GM18907 (cell line): ENCODE measurements around the gene GDI1.
A peak's percentile ranks its signal among the peaks of the same experiment; 100 is the strongest.

Source experiments
- ATAC-seq: cut with Tn5 transposase; IDR thresholded peaks from one replicate; pipeline ENCODE4 v1.9.1; 2021; ENCODE audit warnings: mild to moderate bottlenecking, moderate library complexity; ENCODE audit not compliant: unreplicated experiment

Gene GDI1

GRCh38 chrX:154478728-154479622 lies 42.0 kb downstream of the GDI1 start, which contains the start of gene LAGE3:
Gene LAGE3 (minus strand): TSS chrX:154479281. CDS start chrX:154478915, 366 bp downstream.
- ATAC-seq: peak; percentile 84

DNA sequence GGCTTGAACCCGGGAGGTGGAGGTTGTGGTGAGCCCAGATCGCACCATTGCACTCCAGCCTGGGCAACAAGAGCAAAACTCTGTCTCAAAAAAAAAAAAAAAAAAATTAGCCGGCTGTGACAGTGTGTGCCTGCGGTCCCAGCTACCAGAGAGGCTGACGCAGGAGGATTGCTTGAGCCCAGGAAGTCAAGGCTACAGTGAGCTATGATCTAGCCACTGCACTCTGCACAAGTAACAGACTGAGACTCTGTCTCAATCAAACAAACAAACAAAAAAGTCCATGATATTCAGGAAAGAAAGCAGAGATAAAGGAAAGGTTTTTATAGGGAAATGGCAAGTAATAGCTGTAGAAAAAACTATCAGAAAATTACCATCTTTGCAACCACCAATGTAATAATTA lies 44.2 kb downstream of the GDI1 start:
- no peak for ATAC-seq

DNA sequence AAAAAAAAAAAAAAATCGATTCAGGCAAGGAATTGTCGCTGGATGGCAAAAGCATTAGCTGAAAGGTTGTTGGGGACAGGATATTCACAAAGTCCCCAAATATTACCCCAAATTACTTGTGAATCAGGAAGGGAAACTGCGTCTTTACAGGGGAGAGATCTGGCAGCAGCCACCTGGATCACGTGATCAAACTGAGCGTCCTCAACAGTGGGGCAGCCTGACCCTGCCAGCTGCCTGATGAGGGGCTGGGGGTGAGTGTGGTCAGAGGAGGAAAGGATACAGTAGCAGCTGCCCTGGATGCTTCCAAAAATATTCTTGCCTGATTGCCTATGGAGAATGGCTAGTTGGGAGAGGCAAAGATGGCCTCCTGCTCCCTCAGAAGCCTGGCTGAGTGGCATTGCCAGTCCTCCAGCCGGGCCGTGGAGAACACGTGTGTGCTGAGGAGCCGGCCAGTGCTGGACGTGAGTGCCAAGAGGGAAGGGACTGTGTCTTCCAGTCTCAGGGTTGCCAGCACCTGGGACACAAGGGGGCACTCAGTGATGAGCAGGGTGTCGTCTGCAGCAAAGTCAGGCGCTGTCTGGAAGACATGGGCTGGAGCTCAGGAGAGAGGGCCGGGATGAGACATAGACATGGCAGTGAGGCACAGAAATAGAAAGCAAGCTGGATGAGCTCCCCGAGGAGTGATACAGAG lies 45.1 kb downstream of the GDI1 start:
- ATAC-seq: no peak

- ATAC-seq: no peak
Observed at GRCh38 chrX:154482786-154483185, 45.8 kb downstream of the GDI1 start.

- ATAC-seq: no peak
Observed at GRCh38 chrX:154483325-154483724, 46.4 kb downstream of the GDI1 start.

- no peak for ATAC-seq
Observed at GRCh38 chrX:154484255-154485149, 47.5 kb downstream of the GDI1 start.

DNA sequence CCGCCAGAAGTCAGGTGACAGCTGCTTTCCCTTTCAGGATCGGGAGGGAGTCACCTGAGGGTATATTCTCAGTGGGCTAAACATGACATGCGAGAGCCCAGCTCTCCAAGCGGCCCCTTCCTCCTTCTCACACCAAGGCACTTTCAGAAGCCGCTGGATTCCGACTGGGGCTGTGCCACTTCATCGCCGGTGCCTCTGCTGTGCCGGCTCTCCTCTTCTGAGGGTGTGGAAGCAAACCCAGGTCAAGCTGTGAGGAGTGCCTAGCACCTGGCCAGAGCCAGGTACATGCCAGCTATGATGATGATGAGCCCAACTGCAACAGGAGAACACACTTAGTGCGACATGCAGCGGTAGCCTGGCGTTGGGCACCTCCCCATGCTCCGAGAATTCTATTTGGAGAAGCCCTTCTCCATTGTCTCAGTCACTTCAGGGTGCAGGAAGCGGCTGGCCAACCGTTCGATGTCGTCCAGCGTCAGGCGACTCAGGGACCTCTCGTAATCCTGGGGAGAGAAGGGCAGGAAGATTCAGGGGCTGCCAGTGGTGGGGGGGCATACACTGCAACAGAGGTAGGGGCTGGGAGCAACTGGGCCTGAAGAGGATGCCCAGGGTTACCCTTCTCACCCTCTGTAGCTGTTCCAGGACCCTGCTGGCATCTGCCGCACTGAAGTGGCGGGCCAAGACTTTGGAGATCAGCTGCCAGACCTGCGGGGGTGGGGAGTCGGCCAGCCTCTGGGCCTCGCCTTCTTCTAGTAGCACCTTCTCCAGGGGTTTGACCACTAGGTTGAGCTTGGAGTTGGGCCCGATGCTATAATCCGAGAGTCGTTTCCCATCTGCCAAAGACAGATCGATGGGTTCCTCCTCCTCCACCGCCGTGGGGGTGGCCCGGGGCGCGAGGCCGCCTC lies 48.4 kb downstream of the GDI1 start:
- ATAC-seq: no peak

DNA sequence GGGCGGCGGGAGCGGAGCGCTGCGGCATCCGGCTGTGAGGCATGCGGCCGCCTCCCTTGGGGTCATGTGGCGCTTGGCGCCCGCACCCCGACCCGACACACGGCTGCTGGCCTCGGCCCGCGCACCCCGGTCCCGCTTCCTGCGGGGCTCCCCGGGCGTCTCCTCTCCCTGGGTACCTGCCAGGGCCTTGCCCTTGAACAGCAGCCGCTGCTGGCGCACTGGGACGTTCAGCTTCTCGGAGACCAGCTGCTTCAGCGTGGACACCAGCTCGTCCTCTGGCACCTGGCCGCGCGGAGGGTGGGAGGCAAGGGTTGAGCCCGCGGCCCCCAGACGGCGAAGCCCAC lies 49.1 kb downstream of the GDI1 start:
- ATAC-seq: no peak

DNA sequence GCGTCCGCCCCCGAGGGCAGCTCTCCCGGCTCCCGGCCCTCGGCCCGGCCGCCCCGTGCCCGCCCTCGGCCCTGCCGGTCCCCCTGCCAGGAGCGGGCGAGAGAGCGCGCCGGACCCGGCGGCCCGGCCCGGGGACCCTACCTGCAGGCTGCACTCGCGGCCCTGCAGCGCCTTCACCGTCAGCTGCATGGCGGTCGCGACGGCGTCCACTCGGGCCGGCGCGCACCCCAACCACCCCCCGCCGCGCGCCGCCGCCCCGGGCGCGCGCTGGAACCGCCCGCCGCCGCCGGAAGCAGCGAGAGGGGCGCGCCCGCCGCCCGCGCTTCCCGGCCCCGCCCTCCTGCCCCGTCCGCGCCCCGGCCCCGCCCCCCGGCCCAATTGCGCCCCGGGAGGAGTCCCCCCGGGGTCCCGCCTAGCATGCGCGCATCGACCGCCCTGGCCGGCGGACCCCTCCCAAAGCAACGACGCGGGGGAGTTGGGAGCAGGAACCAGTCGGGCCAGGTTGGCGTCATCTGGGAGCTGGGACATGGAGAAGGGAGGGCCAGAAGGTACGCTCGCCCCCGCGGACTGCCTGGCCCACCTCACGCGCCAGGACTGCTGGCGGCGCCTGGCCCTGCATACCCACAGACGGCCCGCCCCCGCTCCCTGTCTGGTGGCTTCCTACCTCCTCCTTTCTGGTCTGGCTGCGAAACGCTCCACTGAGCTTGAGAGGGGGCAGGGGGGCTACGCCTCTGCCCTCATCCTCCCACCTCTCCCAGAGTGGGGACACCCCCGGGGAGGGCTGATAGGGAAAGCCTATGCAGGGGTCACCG lies 49.6 kb downstream of the GDI1 start, which contains the start of gene UBL4A:
Gene UBL4A, minus strand, starts transcription at position 220 of the 812 bp plus-strand sequence. Its CDS starts 31 bp downstream, at position 189.
- no peak for ATAC-seq

DNA sequence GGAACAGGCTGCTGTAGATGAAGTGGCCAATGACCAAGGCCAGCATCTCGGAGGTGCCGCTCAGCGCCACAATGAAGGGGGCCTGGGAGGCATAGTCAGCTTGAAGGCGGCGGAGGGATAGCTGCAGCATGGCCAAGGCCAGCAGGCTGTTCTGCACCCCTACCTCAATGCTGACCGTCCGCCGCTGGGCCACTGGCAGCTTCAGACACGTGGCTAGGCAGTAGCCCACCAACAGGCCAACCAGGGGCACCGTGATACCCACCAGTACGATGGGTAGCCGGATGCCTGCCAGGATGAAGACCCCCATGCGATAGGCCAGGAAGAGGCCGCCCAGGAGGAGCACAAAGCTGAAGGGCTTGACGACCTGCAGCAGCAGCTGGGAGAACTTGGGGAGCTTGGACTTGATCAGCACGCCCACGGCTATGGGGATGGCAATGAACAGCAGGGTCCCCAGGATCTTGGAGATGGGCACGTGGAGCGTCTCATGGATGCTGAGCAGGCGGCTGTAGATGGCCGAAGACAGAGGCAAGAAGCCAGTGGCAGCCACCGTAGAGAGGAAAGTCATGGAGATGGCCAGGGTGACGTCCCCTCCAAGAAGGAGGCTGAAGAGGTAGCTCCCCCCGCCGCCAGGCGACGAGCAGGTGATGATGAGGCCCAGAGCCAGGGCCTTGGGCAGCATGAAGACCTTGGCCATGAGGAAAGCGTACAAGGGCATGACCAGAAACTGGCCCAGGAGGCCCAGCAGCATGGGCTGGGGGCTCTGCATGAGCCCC lies 50.8 kb downstream of the GDI1 start:
- no peak for ATAC-seq

DNA sequence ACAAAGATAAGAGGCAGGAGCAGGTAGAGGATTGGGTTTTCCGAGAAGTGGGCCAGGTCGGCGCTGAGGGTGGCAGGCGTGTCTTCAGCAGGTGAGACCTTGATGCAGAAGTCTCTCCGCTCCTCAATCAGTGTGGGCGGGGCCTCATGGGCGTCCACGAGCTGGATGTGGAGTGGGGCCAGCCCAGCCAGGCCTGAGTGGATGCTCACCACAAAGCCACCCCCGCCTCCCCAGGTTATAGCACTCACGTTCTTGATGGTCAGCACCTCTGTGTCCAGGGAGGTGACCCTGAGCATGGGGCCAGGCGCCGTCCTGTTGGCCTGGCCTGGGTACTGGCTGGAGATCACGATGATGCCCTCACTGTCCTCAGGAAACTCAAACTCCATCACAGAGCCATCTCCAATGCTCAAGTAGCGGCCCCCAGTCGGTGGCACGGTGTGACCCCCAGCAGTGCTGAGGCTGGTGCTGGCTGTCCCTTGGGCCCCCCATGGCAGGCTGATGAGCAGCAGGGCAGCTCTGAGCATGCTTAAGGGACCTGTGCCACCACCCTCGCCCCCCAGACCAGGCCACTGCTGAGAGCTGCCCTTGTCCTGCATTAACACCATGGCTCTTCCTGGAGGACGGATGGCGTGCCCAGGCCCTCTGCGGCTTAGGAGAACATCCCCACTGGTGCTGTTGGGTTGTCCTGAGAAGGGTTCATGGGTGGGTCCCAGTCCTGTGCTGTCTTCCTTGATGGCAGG lies 51.6 kb downstream of the GDI1 start:
- ATAC-seq: no peak

- no peak for ATAC-seq
Observed at GRCh38 chrX:154489182-154489581, 52.2 kb downstream of the GDI1 start.

- peak; percentile 20 for ATAC-seq
Observed at GRCh38 chrX:154490021-154490413, 53.1 kb downstream of the GDI1 start.

DNA sequence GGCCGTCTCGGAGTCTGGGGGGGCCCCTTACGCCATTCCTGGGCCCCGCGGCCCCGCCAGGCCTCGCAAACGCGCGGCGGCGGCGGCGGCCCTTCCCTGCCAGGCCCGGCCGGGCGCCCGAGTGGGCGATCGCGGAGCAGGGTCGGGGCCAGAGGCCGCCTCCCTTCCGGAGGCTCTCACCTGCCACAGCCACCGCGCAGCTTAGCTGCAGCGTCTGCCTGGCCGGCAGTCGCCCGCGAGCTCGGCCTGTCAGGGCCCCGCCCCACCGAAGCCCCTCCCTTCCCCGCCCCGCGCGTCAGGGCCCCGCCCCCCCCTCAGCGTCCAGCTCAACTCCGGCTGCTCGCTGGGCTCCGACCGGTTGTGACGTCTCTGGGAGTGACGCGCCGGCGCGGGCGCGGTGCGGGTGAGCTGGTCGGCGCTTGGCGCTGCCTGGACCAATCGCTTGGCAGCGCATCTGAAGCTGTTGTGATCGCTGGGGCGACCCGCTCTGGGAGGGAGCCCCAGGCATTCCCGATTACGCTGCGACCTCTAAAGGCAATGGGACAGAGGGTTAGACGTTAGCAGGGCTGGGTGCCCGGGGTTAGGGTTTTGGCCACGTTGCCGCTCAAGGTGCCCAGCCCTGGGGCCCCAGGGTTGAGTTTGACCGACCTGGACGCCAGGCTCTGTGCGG lies 53.6 kb downstream of the GDI1 start, which contains the start of gene SLC10A3:
Gene SLC10A3, minus strand, starts transcription at position 216 of the 670 bp plus-strand sequence. CDS start 1,689 bp downstream, outside the sequence.
- ATAC-seq: peak; percentile 76
